GM23338 (cell line): ENCODE measurements around the gene ACAN. TPM values are rescaled to one million over a fixed set of nuclear protein-coding genes. Genes with fewer than 3 reads are reported as not detected.

Experiments
- ATAC-seq: fragments of 200-7000 bp; cut with Tn5 transposase; 3 replicates; pipeline ENCODE4 v1.9.1; 2020
- DNase-seq: peaks from one replicate; pipeline ENCODE4 v3.0.0-alpha.2; 2015; ENCODE audit warnings: low spot score
- H2AFZ ChIP-seq: fragments of 200-600 bp; sonication (generic); 2 replicates; pipeline ENCODE4 v1.8.0; 2016; ENCODE audit warnings: antibody characterized with exemption, mild to moderate bottlenecking, moderate library complexity
- H3F3A ChIP-seq: fragments of 200-600 bp; sonication (generic); replicated peaks from 2 replicates; pipeline ENCODE4 v1.8.0; 2017; ENCODE audit warnings: antibody characterized with exemption, mixed run types, low read depth
- H3K27ac ChIP-seq: fragments of 200-600 bp; sonication (generic); 2 replicates; pipeline ENCODE4 v1.6.1; 2016; ENCODE audit warnings: low read depth
- H3K27me3 ChIP-seq: fragments of 200-600 bp; sonication (generic); 2 replicates; pipeline ENCODE4 v1.8.0; 2016; ENCODE audit warnings: mild to moderate bottlenecking, mixed run types, moderate library complexity; ENCODE audit not compliant: insufficient read depth
- H3K36me3 ChIP-seq: fragments of 200-600 bp; sonication (generic); 2 replicates; pipeline ENCODE4 v1.8.0; 2016; ENCODE audit warnings: mild to moderate bottlenecking; ENCODE audit not compliant: insufficient read depth
- H3K4me1 ChIP-seq: fragments of 200-600 bp; sonication (generic); 2 replicates; pipeline ENCODE4 v1.8.0; 2016; ENCODE audit warnings: mild to moderate bottlenecking, moderate library complexity; ENCODE audit not compliant: insufficient read depth
- H3K4me2 ChIP-seq: fragments of 200-600 bp; sonication (generic); 2 replicates; pipeline ENCODE4 v1.7.1; 2017; ENCODE audit warnings: mixed run types
- H3K4me3 ChIP-seq: fragments of 200-600 bp; sonication (generic); 2 replicates; pipeline ENCODE4 v1.6.1; 2016; ENCODE audit warnings: mixed run types
- H3K79me2 ChIP-seq: fragments of 200-600 bp; sonication (generic); replicated peaks from 2 replicates; pipeline ENCODE4 v1.8.0; 2017; ENCODE audit warnings: mild to moderate bottlenecking; ENCODE audit not compliant: insufficient read depth
- H3K9me2 ChIP-seq: fragments of 200-600 bp; sonication (generic); 2 replicates; pipeline ENCODE4 v1.8.0; 2017; ENCODE audit not compliant: insufficient read depth
- H4K20me1 ChIP-seq: fragments of 200-600 bp; sonication (generic); replicated peaks from 2 replicates; pipeline ENCODE4 v1.8.0; 2017; ENCODE audit warnings: mild to moderate bottlenecking; ENCODE audit not compliant: insufficient read depth
- H3K27ac Mint-ChIP-seq: 2 replicates; pipeline ENCODE4 v1.8.0; 2020; ENCODE audit warnings: inconsistent platforms, mild to moderate bottlenecking, moderate library complexity, mixed read lengths
- H3K27me3 Mint-ChIP-seq: 3 replicates; pipeline ENCODE4 v1.8.0; 2022; ENCODE audit warnings: low read depth, mild to moderate bottlenecking, moderate library complexity, mixed read lengths, inconsistent platforms; ENCODE audit not compliant: insufficient read depth, poor library complexity
- H3K36me3 Mint-ChIP-seq: 3 replicates; pipeline ENCODE4 v1.8.0; 2021; ENCODE audit warnings: low read depth, mild to moderate bottlenecking, inconsistent platforms, moderate library complexity, mixed read lengths
- H3K4me1 Mint-ChIP-seq: 3 replicates; pipeline ENCODE4 v1.8.0; 2020; ENCODE audit warnings: mild to moderate bottlenecking, inconsistent platforms, mixed read lengths
- H3K4me3 Mint-ChIP-seq: 3 replicates; pipeline ENCODE4 v1.8.0; 2021; ENCODE audit warnings: moderate library complexity, mild to moderate bottlenecking, inconsistent platforms, mixed read lengths
- H3K9me3 Mint-ChIP-seq: 3 replicates; pipeline ENCODE4 v1.8.0; 2020; ENCODE audit warnings: moderate library complexity, mild to moderate bottlenecking, inconsistent platforms, mixed read lengths
- CREB1 ChIP-seq: fragments of 250-450 bp; sonication (Bioruptor Pico); IDR thresholded peaks from 2 replicates; pipeline ENCODE4 v1.5.0; 2020; ENCODE audit warnings: low read depth, mild to moderate bottlenecking, moderate library complexity
- EZH2 ChIP-seq: fragments of 200-600 bp; sonication (generic); IDR thresholded peaks from one replicate; pipeline ENCODE4 v1.8.0; 2017; ENCODE audit warnings: antibody characterized with exemption, mild to moderate bottlenecking, low read depth; ENCODE audit not compliant: unreplicated experiment
- EZH2phosphoT487 ChIP-seq: fragments of 200-600 bp; sonication (generic); IDR thresholded peaks from one replicate; pipeline ENCODE4 v1.8.1; 2018; ENCODE audit warnings: antibody characterized with exemption; ENCODE audit not compliant: unreplicated experiment
- JUNB ChIP-seq: IDR thresholded peaks from one replicate; pipeline ENCODE4 v1.6.1; 2016; ENCODE audit warnings: antibody characterized with exemption; ENCODE audit not compliant: unreplicated experiment
- NANOG ChIP-seq: IDR thresholded peaks from 2 replicates; pipeline ENCODE4 v1.6.1; 2016; ENCODE audit warnings: antibody characterized with exemption, borderline replicate concordance
- POLR2AphosphoS5 ChIP-seq: IDR thresholded peaks from 2 replicates; pipeline ENCODE4 v1.6.1; 2016; ENCODE audit warnings: antibody characterized with exemption, low read depth
- STAT1 ChIP-seq: IDR thresholded peaks from one replicate; pipeline ENCODE4 v1.6.1; 2016; ENCODE audit warnings: antibody characterized with exemption; ENCODE audit not compliant: unreplicated experiment
- ZNF114 ChIP-seq: fragments of 250-450 bp; sonication (Bioruptor Pico); IDR thresholded peaks from 2 replicates; pipeline ENCODE4 v1.5.0; 2020; ENCODE audit warnings: mild to moderate bottlenecking, moderate library complexity
- ZNF331 ChIP-seq: fragments of 250-450 bp; sonication (Bioruptor Pico); IDR thresholded peaks from 2 replicates; pipeline ENCODE4 v1.5.0; 2020; ENCODE audit warnings: low read depth, mild to moderate bottlenecking, moderate library complexity
- polyA plus RNA-seq: library from polyadenylated mRNA; unstranded; fragments of >200 nt; fragmentation: Nextera tagmentation; extraction: Ambion mirVana; gene quantifications from 2 replicates; pipeline ENCODE4 v1.2.1, GENCODE V29; 2016
- total RNA-seq: library from RNA; depleted of rRNA; stranded (reverse); fragments of >200 nt; shearing (Covaris generic); gene quantifications from 2 replicates; pipeline ENCODE4 v1.2.3, GENCODE V29; 2014
- TF ChIP-seq, protein P1 (sequence below): IDR thresholded peaks from one replicate; pipeline ENCODE4 v1.6.1; 2018; ENCODE audit warnings: antibody characterized with exemption; ENCODE audit not compliant: unreplicated experiment
- TF ChIP-seq, protein P2 (sequence below): fragments of 250-450 bp; sonication (Bioruptor Pico); IDR thresholded peaks from 2 replicates; pipeline ENCODE4 v1.5.0; 2020; ENCODE audit warnings: mild to moderate bottlenecking, moderate library complexity
- TF ChIP-seq, protein P3 (sequence below): IDR thresholded peaks from 2 replicates; pipeline ENCODE4 v1.6.1; 2016; ENCODE audit warnings: antibody characterized with exemption
- TF ChIP-seq, protein P4 (sequence below), 2 experiments: fragments of 200-600 bp in 1 of 2; sonication (generic) in 1 of 2; conservative IDR thresholded peaks; 2 replicates each; pipeline versions ENCODE4 v1.5.1 to v1.6.1; 2016 to 2017; ENCODE audit warnings: antibody characterized with exemption in 2 of 2, low read depth in 2 of 2, mild to moderate bottlenecking in 2 of 2, moderate library complexity in 1 of 2

ACAN gene
- total and polyA plus RNA-seq, 2 experiments from 2014 or later, result 2.5 to 4.9 TPM

DNA sequence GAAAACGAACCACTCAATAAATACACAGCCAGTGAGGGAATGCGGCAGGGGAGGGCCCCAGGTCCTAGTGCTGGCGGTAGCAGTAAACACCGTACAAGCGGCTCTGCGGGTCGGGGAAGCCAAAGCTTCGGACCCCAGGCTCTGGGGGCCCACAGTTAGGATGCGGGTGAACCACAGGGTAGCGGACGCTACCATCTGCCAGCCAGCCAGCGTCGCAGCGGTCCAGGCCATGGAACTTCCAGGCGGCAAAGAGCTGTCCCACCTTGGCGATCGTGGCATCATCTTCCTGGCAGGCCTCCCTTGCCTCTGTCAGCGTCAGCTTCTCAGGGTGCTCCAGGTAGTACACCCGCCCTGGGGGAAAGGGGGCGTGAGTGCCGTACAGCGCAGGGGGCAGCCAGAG lies 74.7 kb downstream of the ACAN start:
- no peak overlapping the region for H2AFZ ChIP-seq
- ATAC-seq (no peak), DNase-seq (no peak)
- Mint-ChIP-seq H3K9me3 (no peaks in the 10 kb centered on the region), H3K27ac (no peak overlapping the region), H3K27me3 (peaks cover 15% of the 10 kb centered on the region), H3K4me3 (no peak overlapping the region), H3K36me3 (peaks cover 43% of the 10 kb centered on the region), H3K4me1 (peaks cover 14% of the 10 kb centered on the region)
- no peaks in the 10 kb centered on the region for H3K79me2 ChIP-seq
- H3K27me3 ChIP-seq, result no peaks in the 10 kb centered on the region
- TF ChIP-seq STAT1 (no peak), ZNF331 (CRISPR knock-in tag) (no peak), CREB1 (CRISPR knock-in tag) (no peak), ZNF114 (CRISPR knock-in tag) (no peak), JUNB (no peak), EZH2 (no peak), NANOG (no peak), EZH2phosphoT487 (no peak), POLR2AphosphoS5 (no peak)
- TF ChIP-seq, protein P1, sequence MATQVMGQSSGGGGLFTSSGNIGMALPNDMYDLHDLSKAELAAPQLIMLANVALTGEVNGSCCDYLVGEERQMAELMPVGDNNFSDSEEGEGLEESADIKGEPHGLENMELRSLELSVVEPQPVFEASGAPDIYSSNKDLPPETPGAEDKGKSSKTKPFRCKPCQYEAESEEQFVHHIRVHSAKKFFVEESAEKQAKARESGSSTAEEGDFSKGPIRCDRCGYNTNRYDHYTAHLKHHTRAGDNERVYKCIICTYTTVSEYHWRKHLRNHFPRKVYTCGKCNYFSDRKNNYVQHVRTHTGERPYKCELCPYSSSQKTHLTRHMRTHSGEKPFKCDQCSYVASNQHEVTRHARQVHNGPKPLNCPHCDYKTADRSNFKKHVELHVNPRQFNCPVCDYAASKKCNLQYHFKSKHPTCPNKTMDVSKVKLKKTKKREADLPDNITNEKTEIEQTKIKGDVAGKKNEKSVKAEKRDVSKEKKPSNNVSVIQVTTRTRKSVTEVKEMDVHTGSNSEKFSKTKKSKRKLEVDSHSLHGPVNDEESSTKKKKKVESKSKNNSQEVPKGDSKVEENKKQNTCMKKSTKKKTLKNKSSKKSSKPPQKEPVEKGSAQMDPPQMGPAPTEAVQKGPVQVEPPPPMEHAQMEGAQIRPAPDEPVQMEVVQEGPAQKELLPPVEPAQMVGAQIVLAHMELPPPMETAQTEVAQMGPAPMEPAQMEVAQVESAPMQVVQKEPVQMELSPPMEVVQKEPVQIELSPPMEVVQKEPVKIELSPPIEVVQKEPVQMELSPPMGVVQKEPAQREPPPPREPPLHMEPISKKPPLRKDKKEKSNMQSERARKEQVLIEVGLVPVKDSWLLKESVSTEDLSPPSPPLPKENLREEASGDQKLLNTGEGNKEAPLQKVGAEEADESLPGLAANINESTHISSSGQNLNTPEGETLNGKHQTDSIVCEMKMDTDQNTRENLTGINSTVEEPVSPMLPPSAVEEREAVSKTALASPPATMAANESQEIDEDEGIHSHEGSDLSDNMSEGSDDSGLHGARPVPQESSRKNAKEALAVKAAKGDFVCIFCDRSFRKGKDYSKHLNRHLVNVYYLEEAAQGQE, result no peak
- TF ChIP-seq, protein P2, sequence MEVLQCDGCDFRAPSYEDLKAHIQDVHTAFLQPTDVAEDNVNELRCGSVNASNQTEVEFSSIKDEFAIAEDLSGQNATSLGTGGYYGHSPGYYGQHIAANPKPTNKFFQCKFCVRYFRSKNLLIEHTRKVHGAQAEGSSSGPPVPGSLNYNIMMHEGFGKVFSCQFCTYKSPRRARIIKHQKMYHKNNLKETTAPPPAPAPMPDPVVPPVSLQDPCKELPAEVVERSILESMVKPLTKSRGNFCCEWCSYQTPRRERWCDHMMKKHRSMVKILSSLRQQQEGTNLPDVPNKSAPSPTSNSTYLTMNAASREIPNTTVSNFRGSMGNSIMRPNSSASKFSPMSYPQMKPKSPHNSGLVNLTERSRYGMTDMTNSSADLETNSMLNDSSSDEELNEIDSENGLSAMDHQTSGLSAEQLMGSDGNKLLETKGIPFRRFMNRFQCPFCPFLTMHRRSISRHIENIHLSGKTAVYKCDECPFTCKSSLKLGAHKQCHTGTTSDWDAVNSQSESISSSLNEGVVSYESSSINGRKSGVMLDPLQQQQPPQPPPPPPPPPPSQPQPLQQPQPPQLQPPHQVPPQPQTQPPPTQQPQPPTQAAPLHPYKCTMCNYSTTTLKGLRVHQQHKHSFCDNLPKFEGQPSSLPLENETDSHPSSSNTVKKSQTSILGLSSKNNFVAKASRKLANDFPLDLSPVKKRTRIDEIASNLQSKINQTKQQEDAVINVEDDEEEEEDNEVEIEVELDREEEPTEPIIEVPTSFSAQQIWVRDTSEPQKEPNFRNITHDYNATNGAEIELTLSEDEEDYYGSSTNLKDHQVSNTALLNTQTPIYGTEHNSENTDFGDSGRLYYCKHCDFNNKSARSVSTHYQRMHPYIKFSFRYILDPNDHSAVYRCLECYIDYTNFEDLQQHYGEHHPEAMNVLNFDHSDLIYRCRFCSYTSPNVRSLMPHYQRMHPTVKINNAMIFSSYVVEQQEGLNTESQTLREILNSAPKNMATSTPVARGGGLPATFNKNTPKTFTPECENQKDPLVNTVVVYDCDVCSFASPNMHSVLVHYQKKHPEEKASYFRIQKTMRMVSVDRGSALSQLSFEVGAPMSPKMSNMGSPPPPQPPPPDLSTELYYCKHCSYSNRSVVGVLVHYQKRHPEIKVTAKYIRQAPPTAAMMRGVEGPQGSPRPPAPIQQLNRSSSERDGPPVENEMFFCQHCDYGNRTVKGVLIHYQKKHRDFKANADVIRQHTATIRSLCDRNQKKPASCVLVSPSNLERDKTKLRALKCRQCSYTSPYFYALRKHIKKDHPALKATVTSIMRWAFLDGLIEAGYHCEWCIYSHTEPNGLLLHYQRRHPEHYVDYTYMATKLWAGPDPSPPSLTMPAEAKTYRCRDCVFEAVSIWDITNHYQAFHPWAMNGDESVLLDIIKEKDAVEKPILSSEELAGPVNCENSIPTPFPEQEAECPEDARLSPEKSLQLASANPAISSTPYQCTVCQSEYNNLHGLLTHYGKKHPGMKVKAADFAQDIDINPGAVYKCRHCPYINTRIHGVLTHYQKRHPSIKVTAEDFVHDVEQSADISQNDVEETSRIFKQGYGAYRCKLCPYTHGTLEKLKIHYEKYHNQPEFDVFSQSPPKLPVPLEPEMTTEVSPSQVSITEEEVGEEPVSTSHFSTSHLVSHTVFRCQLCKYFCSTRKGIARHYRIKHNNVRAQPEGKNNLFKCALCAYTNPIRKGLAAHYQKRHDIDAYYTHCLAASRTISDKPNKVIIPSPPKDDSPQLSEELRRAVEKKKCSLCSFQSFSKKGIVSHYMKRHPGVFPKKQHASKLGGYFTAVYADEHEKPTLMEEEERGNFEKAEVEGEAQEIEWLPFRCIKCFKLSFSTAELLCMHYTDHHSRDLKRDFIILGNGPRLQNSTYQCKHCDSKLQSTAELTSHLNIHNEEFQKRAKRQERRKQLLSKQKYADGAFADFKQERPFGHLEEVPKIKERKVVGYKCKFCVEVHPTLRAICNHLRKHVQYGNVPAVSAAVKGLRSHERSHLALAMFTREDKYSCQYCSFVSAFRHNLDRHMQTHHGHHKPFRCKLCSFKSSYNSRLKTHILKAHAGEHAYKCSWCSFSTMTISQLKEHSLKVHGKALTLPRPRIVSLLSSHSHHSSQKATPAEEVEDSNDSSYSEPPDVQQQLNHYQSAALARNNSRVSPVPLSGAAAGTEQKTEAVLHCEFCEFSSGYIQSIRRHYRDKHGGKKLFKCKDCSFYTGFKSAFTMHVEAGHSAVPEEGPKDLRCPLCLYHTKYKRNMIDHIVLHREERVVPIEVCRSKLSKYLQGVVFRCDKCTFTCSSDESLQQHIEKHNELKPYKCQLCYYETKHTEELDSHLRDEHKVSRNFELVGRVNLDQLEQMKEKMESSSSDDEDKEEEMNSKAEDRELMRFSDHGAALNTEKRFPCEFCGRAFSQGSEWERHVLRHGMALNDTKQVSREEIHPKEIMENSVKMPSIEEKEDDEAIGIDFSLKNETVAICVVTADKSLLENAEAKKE (CRISPR knock-in tag), result no peak
- TF ChIP-seq, protein P3, sequence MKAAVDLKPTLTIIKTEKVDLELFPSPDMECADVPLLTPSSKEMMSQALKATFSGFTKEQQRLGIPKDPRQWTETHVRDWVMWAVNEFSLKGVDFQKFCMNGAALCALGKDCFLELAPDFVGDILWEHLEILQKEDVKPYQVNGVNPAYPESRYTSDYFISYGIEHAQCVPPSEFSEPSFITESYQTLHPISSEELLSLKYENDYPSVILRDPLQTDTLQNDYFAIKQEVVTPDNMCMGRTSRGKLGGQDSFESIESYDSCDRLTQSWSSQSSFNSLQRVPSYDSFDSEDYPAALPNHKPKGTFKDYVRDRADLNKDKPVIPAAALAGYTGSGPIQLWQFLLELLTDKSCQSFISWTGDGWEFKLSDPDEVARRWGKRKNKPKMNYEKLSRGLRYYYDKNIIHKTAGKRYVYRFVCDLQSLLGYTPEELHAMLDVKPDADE, result no peak
- TF ChIP-seq, protein P4, sequence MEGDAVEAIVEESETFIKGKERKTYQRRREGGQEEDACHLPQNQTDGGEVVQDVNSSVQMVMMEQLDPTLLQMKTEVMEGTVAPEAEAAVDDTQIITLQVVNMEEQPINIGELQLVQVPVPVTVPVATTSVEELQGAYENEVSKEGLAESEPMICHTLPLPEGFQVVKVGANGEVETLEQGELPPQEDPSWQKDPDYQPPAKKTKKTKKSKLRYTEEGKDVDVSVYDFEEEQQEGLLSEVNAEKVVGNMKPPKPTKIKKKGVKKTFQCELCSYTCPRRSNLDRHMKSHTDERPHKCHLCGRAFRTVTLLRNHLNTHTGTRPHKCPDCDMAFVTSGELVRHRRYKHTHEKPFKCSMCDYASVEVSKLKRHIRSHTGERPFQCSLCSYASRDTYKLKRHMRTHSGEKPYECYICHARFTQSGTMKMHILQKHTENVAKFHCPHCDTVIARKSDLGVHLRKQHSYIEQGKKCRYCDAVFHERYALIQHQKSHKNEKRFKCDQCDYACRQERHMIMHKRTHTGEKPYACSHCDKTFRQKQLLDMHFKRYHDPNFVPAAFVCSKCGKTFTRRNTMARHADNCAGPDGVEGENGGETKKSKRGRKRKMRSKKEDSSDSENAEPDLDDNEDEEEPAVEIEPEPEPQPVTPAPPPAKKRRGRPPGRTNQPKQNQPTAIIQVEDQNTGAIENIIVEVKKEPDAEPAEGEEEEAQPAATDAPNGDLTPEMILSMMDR (conservative IDR thresholded peaks at IDR 0.05; ENCODE audit: low read depth in 2 of 2), result no peak
- H3K27ac ChIP-seq, result no peak overlapping the region
- peaks cover 6% of the 10 kb centered on the region; the same call in 1 of the 2 replicates for H3K4me1 ChIP-seq
- H3K9me2 ChIP-seq, result no peaks in the 10 kb centered on the region
- no peaks in the 10 kb centered on the region for H3F3A ChIP-seq
- H3K36me3 ChIP-seq, result no peaks in the 10 kb centered on the region
- no peak overlapping the region for H3K4me3 ChIP-seq
- H3K4me2 ChIP-seq, result no peak overlapping the region
- no peaks in the 10 kb centered on the region for H4K20me1 ChIP-seq
